Measurements from ENCODE around the gene KSR2. TPM values are rescaled to one million over a fixed set of nuclear protein-coding genes. Genes with fewer than 3 reads are reported as not detected.

Gene KSR2
- total and polyA plus RNA-seq, 2 donors (not counting 3 experiments of a cell fraction or from before 2014, with no cell fraction given) = 2.1 to 5.2 TPM

- TF ChIP-seq POLR2AphosphoS5 (IDR thresholded peaks at IDR 0.05; ENCODE audit: insufficient read depth, low read depth, low read length) = no peak
- TF ChIP-seq JUN (IDR thresholded peaks at IDR 0.05; ENCODE audit: borderline replicate concordance, insufficient read depth, insufficient read length, low read depth) = no peak
- TF ChIP-seq CTCF (IDR thresholded peaks at IDR 0.05; ENCODE audit: extremely low read depth in 1 of 2, insufficient read depth in 1 of 2, low read depth in 1 of 2, low read length in 2 of 2) = no peak
- TF ChIP-seq POLR2A (IDR thresholded peaks at IDR 0.05; ENCODE audit: low read depth, low read length) = no peak
- no peak for TF ChIP-seq FOS (IDR thresholded peaks at IDR 0.05; ENCODE audit: borderline replicate concordance, insufficient read depth, low read length)
- TF ChIP-seq EZH2 (IDR thresholded peaks at IDR 0.05; ENCODE audit: borderline replicate concordance, low read depth, low read length, severe bottlenecking) = no peak
- TF ChIP-seq MYC (IDR thresholded peaks at IDR 0.05; ENCODE audit: low read depth, low read length) = no peak
- no peak for TF ChIP-seq GATA2 (IDR thresholded peaks at IDR 0.05; ENCODE audit: insufficient read depth, insufficient read length, low read depth, low read length)
- TF ChIP-seq MAX (IDR thresholded peaks at IDR 0.05; ENCODE audit: insufficient read depth, insufficient read length) = no peak
- Histone ChIP-seq H3K9me1 (replicated peaks; ENCODE audit: control insufficient read depth, extremely low read depth, insufficient read depth, low read length) (no peaks in the 10 kb centered on the region), H3K27me3 (ENCODE audit: control insufficient read depth in 2 of 2, insufficient read depth in 2 of 2, low read length in 2 of 2) (no peaks in the 10 kb centered on the region), H3K4me2 (ENCODE audit: insufficient read depth, low read length) (no peak overlapping the region), H3K4me1 (ENCODE audit: control insufficient read depth, extremely low read depth, insufficient read depth, low read length) (no peaks in the 10 kb centered on the region), H2AFZ (ENCODE audit: low read depth, low read length) (no peak overlapping the region), H3K36me3 (ENCODE audit: control insufficient read depth in 2 of 2, extremely low read depth in 1 of 2, insufficient read depth in 2 of 2, low read length in 2 of 2) (no peaks in the 10 kb centered on the region), H3K9me3 (replicated peaks; ENCODE audit: control insufficient read depth, insufficient read depth, low read length) (no peaks in the 10 kb centered on the region), H4K20me1 (replicated peaks; ENCODE audit: control insufficient read depth, extremely low read depth, insufficient read depth, low read length) (no peaks in the 10 kb centered on the region), H3K79me2 (ENCODE audit: control insufficient read depth, insufficient read depth, low read length) (no peaks in the 10 kb centered on the region), H3K9ac (replicated peaks; ENCODE audit: extremely low read depth, insufficient read depth, low read length) (no peak overlapping the region), H3K27ac (ENCODE audit: insufficient read depth, low read depth, low read length) (no peak overlapping the region), H3K4me3 (replicated peaks in 1 of 3; ENCODE audit: insufficient read depth in 1 of 3, low read depth in 1 of 3, low read length in 3 of 3) (no peak overlapping the region)
- dilution Hi-C loops (cut with MboI; ENCODE audit: extremely low pct_ligation_motif_present, low sequenced_read_pairs) (no loop called here), intact Hi-C loops (cut with micrococcal nuclease) (no loop called here)
- DNase-seq (ENCODE audit: low read depth, low spot score) = no peak
- CTCF ChIA-PET = no interaction called here
- no peak for FAIRE-seq
- POLR2A ChIA-PET = no interaction called here
- no TSS peak for BruUV-seq (replicated peaks)
Observed at GRCh38 chr12:117896009-117896408, 72.8 kb downstream of the KSR2 start.

Measured in endothelial cell of umbilical vein (primary cell).